Fibroblast of skin of right quadriceps (primary cell): ENCODE results near the gene AP4M1.

Experiments used
- DNase-seq: peaks from one replicate; pipeline ENCODE4 v3.0.0-alpha.2; 2013

The AP4M1 gene, protein sequence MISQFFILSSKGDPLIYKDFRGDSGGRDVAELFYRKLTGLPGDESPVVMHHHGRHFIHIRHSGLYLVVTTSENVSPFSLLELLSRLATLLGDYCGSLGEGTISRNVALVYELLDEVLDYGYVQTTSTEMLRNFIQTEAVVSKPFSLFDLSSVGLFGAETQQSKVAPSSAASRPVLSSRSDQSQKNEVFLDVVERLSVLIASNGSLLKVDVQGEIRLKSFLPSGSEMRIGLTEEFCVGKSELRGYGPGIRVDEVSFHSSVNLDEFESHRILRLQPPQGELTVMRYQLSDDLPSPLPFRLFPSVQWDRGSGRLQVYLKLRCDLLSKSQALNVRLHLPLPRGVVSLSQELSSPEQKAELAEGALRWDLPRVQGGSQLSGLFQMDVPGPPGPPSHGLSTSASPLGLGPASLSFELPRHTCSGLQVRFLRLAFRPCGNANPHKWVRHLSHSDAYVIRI

DNA sequence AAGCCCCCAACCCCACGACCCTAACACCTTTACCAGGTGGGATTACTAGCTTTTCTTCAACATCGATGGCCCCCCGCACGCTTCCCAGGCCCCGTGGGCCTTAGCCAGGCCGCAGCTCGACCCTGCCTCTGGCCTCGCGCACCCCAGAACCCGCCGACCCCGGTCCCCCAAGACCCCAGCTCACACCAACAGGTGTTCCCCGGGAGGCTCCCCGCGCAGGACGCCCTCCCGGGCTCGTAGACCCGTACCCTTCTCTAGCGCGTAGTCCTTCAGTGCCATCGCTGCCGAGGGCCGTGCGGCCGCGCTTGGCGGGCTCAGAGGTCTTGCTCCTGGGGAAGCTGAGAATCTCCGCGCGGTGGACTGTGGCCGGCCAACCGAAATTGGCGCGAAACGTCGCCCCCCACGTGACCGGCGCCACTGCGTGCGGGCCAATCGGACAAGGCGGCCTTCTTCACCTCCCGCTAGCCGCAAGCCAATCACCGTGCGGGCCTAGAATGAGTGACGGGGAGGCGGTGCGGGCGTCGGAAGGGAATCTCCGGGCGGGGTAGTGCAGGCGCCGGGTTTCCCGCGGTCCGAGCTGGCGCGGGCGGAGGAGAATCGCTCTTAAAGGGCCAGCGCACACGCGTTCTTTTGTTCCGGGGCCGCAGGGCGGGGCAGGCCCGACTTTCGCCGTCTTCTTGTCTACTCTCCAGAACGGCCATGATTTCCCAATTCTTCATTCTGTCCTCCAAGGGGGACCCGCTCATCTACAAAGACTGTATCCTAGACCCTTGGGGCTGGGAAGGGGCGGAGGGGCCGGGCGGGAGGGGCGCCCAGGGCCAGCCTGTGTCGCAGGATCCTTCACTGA is at the start of gene AP4M1, which contains the start of gene MCM7:
Gene AP4M1 (plus strand): TSS at position 628 of the 847 bp plus-strand sequence. CDS start 72 bp downstream, at position 700.
Gene MCM7 (minus strand): TSS at position 382 of the 847 bp plus-strand sequence. CDS start 103 bp downstream, at position 279.
- peak; percentile 100 for DNase-seq

DNA sequence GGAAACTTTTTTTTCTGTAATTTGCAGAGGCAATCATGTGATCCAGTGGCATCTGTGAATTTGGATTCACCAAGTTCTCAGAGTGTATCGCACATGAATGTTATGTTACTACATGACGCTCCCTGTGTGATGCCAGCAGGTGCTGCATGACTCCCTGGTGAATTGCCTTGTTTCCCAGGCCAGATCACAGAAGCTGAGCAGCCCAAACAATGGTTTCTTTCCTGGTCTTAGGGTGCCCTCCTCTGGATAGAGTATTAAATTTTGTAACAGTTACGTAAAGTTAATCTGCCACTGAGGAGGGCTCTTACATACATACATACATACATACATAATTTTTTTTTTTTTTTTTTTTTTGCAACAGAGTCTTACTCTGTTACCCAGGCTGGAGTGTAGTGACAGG is 48.2 kb upstream of the AP4M1 start:
- peak; percentile 32 for DNase-seq

DNA sequence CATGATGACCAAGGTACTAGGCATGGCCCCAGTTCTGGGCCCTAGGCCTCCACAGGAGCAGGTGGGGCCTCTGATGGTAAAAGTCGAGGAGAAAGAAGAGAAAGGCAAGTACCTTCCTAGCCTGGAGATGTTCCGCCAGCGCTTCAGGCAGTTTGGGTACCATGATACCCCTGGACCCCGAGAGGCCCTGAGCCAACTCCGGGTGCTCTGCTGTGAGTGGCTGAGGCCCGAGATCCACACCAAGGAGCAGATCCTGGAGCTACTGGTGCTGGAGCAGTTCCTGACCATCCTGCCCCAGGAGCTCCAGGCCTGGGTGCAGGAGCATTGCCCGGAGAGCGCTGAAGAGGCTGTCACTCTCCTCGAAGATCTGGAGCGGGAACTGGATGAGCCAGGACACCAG is 44.4 kb upstream of the AP4M1 start:
- DNase-seq = no peak

DNA sequence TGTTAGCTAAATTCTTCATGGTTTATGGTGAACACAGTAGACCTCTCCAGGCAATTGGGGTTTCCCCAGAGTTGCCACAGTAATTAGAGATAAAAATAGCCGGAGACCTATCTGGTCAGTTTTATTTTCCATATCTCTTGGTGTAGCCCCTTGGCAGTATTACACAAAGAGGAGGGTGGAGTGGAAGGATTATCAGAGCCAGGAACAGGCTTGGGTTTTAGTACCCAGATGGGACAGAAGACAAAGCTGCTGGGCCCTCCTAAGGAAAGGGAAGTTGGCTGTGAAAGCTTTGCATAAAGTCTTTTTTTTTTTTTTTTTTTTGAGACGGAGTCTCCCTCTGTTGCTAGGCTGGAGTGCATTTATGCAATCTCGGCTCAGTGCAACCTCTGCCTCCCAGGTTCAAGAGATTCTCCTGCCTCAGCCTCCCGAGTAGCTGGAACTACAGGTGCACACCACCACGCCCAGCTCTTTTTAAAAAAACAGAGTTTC is 42.1 kb upstream of the AP4M1 start:
- no peak for DNase-seq

DNA sequence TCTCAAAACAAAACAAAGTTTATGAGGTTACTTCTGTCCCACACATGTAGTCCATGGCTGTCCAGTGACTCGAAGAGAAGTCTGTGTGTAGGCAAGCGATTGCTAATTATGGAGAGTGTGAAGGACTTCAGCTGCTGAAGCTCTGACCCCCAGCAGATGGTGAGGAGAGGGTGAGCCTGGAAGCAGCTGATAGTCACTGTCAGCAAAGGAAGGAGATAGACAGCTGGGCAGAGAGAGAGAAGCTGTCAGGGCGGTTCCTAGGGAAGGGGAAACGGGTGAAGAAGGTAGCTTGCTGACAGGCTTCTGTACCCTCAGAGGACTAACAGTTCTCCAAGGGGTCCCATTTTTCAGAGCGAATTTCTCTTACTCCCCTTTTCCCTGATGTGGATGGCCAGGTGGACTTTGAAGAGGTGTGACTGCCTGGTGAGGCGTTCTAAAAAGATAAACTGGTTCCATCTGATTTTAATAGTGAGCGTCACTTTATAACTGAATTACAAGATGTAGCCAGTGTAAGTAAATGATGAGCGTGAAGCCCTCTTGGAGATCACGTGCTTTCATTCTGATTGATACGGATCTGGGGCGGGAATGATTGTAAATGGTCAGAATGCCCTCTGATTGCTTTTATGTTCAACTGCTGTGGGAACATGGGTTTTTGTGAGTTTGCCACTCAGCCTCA is 39.8 kb upstream of the AP4M1 start:
- DNase-seq = no peak

DNA sequence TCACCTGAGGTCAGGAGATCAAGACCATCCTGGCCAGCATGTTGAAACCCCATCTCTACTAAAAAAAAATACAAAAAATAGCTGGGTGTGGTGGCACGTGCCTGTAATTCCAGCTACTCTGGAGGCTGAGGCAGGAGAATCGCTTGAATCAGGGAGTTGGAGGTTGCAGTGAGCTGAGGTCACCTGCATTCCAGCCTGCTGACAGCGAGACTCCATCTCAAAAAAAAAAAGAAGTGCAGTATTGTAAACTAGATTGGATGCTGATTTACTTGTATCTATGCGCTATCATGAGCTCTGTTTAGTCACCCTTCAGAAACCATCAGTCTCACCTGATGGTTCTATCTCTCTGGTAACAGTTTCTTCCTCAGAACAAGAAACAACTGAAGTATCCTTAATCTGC is 38.1 kb upstream of the AP4M1 start:
- no peak for DNase-seq

DNA sequence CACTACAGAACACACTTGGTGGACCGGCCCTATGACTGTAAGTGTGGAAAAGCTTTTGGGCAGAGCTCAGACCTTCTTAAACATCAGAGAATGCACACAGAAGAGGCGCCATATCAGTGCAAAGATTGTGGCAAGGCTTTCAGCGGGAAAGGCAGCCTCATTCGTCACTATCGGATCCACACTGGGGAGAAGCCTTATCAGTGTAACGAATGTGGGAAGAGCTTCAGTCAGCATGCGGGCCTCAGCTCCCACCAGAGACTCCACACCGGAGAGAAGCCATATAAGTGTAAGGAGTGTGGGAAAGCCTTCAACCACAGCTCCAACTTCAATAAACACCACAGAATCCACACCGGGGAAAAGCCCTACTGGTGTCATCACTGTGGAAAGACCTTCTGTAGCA is 37.3 kb upstream of the AP4M1 start:
- DNase-seq = no peak

DNA sequence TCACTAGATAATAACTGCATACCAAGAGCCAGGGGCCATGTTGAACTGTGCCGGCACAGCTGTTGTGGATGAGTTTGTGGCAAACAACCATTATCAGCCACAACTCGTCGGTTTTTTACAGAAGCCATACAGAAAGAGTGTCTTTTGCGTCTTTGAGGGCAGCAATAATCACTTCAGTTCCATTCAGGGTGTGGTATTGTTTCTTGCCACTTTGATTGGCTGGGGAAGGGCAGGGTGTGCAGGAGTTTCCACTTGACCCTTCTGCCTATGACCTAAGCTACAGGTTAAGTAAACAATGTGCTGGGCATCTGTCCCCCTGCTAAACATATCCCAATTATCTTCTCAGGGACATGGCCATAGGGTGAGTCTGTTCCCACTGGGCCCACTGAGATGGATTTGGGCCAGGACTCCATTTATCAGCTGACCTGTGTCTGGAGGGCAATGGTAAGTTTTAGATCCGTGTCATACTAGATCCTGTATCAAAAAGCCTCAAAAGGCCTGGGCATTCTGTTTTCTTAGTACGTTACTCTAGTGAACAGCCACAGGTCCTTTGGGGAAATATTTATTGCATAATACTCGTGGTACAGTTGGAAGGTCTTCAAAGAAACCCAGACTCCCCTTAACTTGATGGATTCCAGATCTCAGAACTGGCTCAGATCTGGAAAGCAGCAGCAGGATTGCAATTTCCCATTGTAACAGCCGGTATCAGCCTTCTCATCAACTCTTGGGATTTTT is 35.8 kb upstream of the AP4M1 start:
- DNase-seq = peak; percentile 73

DNA sequence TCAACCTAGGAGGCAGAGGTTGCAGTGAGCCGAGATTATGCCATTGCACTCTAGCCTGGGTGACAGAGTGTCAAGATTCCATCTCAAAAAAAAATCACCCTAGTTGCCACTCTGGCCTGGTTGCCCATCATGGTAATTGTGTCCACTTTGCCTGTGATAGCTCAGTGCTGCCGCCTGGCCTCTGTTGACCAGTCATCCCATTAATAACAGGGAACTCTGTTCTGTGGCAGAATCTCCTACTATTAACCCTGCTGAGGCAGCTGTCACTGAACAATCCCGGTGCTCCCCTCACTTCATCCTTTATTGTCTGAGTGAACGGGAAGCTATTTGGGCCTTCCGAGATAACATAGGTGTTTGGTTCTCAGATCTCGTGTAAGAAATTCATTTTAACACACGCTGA is 34.5 kb upstream of the AP4M1 start:
- DNase-seq = no peak

DNA sequence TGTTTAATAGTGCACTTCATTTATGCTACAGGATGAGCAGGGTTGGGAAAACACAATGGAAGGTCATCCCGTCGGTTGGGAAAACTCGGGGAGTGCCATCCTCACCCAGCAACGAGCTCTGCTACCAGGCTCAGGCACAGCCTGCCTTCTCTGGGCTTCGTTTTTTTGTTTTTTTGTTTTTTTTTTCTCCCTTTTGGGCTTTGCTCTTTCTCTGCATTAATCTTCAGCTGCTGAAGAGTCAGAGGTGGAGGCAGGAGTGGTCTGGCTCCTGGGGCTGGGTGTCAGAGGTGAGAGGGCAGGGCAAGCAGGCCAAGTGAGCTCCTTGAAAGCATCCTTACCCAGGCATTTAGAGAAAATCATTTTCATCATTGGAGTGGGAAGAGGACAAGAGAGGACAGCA is 31.5 kb upstream of the AP4M1 start:
- DNase-seq = no peak

DNA sequence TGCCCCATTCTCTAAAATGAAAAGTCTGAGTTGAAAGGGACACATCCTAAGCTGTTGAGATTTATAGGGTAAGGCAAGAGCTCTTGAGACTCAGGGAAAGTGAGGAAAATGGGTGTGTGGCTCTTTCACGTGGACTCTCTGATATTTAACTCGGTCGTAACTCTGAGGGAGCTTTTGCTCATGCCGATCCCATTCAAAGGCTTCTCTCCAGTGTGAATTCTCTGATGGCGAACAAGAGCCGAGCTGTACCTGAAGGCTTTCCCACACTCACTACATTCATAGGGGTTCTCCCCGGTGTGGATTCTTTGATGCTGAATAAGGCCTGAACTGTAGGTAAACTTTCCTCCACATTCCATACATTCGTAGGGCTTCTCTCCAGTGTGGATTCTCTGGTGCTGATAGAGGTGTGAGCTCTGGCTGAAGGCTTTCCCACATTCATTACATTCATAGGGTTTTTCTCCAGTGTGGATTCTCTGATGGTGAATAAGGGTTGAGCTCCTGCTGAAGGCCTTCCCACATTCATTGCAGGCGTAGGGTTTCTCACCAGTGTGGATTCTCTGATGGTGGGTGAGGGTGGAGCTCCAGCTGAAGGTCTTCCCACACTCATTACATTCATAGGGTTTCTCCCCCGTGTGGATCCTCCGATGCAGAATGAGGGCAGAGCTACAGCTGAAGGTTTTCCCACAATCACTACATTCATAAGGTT is 30.3 kb upstream of the AP4M1 start:
- no peak for DNase-seq

DNA sequence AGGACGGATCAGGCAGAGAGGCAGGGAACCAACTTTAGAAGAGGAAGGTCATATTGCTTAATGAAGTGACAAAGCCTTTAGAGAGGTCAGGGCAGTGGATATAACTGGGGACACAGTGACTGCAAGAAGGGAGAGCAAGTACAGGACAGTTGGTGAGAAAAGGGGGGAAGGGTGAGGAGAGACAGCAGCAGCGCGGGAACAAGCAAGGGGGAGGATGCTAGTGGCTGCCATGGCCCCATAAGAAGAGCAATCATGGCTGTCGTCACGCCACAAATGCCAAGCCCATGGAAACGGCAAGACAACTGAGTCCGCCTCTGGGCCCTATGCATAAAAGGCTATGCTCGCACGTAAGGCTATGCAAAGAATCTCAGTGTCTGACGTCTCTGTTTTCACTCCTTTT is 29.0 kb upstream of the AP4M1 start:
- DNase-seq = no peak

DNA sequence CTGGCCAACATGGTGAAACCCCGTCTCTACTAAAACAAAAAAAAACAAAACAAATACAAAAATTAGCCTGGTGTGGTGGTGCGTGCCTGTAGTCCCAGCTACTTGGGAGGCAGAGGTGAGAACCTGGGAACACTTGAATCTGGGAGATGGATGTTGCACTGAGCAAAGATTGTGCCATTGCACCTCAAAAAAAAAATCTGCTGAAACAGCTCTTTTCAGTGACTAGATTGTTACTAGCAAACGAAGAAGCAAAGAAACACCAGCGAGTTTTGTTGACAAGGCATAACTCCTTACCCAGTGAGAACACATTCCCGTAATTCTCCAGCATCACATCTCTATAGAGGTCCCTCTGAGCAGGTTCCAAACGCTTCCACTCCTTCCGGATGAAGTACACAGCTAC is 26.6 kb upstream of the AP4M1 start:
- no peak for DNase-seq

DNA sequence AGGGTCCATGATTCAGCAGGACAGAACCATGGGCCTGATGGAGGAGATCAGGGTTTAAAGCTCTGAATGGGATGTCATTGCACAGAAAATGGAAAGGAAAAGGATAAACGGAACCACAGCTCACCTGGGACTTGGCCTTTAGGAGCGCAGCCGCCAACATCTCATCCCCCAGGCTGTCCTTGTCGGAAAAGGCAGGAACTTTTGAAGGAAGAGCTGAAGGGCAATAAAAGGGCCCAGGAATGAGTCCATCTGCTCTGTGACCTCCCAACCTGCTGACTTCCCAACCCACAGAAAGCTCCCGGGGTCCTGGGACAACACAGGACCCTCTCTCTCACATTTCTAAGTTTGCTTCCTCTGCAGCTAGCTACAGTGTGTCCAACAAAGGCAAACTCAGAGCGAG is 26.0 kb upstream of the AP4M1 start:
- no peak for DNase-seq

DNA sequence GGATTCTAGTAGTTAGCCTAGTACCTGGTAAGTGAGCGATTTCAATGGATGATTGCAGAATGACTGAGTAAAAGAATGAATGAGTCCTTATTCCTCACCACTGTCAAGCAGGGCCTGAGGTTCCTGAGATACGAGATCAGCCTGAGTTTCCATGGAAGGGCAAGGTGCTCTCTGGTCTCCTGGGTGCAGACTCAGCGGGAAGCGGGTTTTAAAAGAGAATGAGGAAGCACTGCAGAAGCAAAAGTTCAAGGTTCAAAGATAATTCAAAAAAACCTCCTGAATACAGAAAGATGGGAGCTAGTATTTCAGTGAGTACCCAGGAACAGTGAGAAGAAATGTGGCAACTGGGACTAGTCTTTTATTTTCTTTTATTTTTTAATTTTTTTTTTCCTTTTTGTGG is 24.2 kb upstream of the AP4M1 start:
- DNase-seq = no peak

DNA sequence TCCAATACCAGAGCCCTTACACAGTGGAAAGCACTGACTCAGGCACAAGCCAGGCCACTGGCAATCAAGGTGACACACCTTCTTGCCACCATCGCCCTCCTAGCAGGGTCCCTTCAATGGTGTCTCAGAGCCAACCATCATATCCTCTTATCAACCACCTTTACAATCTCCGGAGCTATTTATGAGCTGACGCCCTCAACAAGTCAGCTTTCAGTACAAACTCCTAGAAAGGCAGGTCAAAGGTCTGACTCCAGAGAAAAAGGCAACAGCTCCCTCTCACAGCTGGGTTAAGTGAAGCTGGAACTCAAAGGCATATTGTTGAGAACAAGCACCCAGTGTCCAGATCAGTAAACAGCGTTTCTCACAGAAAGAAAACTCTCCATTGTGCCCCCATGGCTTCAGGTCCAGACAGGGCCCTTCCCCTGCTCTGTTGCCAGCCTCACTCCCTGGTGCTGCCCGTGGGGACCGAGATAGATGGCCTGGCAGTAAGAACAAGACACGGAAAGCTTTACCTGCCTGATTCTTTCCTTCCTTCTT is 22.4 kb upstream of the AP4M1 start:
- no peak for DNase-seq

DNA sequence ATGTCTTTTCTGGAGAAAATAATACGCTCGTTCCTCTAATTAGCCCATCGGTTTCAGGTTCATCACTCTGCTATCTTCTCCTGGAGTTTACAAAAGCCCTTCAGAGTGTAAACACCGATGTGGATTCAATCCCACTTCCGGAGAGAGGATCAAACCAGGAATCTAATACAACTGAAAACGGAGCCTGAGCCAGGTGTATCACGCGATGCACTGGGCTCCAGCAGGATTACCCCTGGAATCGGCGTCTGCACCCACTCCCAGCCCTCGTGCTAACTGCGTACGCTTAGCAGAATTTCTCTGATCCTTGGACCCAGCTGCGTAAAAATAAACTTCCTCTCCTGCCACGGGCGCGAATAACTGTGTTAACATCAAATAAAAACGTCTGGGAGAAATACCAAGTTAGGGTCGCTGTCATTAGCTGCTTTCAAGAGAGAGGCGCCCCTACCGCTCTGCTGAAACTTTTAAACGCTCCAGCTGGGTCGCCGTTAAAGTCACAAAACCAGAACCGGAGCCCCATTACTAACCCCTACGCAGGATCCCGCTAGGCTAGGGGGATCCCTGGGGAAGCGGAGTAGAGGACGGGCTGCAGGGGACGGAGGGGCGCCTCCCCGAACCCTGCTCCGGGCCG is 20.4 kb upstream of the AP4M1 start:
- no peak for DNase-seq

DNA sequence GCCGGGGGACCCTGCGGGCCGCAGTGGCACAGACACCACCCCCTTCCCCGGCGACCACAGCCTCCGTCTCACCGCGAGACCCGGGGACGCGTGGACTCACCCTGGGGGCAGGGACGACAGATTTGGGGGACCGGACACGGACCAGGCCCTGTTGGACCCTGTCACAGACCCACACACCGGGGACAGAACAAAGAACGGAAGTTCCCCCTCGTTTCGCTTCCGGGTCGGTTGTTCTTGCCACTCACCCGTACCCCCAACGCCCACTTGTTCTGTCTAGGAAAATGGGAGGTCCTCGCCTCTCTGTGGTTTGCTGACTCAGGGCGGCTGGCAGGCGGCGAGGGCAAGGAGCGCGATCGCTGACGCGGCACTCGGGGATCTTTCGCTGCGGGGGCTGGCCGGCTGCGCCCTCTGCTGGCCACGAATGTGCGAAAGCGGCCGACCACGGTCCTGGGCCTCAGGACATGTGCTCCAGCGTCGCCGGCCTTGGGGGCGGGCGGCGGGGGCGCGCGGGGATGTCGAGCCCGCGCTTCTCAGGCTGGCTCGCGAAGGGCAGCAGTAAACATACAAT is 19.8 kb upstream of the AP4M1 start, which contains the start of gene ZNF3:
Gene ZNF3 (minus strand): TSS at position 189 of the 568 bp plus-strand sequence. CDS start 4,366 bp downstream, outside the sequence.
- DNase-seq = peak; percentile 99

DNA sequence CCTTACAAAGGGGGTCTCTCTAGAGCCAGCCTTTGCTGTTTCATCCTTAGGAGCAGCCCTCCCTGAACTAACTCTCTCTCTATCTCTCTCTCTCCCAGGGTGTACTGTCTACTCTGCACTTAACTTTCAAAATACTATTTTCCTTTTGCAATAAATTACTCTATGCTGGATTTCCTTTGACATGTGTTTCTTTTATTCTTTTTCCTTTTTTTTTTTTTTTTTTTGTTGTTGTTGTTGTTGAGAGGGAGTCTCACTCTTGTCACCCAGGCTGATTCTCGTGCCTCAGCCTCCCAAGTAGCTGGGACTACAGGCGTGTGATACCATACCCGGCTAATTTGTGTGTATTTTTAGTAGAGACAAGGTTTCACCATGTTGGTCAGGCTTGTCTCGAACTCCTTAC is 18.5 kb upstream of the AP4M1 start:
- no peak for DNase-seq

DNA sequence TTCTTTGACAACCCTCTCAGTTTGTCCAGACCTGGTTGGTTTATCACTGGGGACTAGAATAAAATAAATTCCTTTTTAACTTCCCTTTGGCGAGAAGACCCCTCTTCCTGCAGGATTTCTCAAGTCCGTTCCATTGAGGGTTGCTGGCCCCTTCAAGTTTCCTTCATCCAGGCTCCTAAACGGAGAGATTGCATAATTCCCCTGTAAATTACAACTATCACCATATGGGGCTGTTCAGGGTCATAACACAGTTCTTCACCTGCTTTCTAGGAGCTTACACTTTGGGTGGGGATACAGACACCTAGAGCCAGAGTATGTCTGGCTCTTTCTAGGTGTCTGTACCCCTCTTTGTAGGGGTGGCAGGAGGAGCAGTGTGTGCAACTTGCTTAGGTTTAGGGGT is 15.9 kb upstream of the AP4M1 start:
- no peak for DNase-seq
